DND-41 (cell line): ENCODE measurements around the gene DNAH17.

ENCODE experiments used
- CTCF ChIP-seq: IDR thresholded peaks from 2 replicates; pipeline ENCODE4 v1.5.1; 2012; ENCODE audit warnings: borderline replicate concordance, low read length, moderate library complexity, mild to moderate bottlenecking; ENCODE audit not compliant: poor library complexity, severe bottlenecking; ENCODE audit errors: extremely low read depth
- EZH2 ChIP-seq: IDR thresholded peaks from 3 replicates; pipeline ENCODE4 v1.6.1; 2012; ENCODE audit warnings: borderline replicate concordance, low read depth, mild to moderate bottlenecking, moderate library complexity, low read length, inconsistent platforms; ENCODE audit not compliant: severe bottlenecking

DNA sequence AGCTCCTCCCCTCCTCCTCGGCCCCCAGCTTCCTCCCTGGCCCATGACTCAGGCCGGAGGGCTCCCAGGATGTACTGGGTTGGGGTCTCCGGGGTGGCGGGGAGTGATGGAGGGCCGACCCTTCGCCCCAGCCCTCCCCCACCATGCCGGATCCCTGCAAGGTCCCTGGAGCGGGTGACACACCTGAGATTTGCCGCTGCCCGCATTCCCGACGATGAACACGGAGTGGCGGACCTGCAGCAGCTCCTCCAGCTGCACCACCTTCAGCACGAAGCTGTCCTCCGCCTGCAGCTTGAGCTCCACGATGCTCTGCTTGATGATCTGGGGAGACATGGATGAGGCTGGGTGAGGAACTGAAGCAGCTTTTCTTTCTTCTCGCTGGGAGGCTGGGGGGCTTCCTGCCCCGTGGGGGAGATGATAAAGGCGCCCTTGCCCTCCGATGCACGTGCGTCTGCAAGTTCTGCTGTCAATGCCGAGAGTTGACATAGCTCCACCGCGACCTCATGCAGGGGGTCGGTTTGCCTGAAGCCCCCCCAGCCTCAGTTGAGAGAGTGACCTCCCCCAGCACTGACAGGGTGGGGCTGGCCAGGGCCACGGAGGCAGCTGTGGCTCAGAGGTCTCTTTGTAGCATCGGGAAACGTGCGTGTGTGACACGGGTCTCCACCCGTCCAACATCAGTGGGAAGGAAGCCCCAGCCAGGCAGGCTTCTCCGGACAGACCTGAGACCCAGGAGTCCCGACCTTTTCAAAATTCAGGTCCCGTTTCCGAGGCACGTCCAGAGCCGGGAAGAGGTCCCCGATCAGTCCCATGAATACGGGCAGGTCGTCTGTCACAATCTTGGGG, 83.1 kb downstream of the DNAH17 start:
- TF ChIP-seq CTCF (no peak), EZH2 (no peak)
